Thoracic aorta endothelial cell (primary cell): ENCODE measurements around the gene SPATA24. TPM values are rescaled to one million over a fixed set of nuclear protein-coding genes. Genes with fewer than 3 reads are reported as not detected.

Experiments
- small RNA-seq: library from RNA; depleted of rRNA; stranded (forward); fragments of <200 nt; gene quantifications from one replicate; pipeline ENCODE3, GENCODE V24; 2012
- total RNA-seq: library from RNA; depleted of rRNA; stranded (reverse); fragments of >200 nt; gene quantifications from 2 replicates; pipeline ENCODE4 v1.2.3, GENCODE V29; 2012

Gene SPATA24, protein sequence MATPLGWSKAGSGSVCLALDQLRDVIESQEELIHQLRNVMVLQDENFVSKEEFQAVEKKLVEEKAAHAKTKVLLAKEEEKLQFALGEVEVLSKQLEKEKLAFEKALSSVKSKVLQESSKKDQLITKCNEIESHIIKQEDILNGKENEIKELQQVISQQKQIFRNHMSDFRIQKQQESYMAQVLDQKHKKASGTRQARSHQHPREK
- total RNA-seq, result 6.4 and 6.5 TPM in 2 replicates

DNA sequence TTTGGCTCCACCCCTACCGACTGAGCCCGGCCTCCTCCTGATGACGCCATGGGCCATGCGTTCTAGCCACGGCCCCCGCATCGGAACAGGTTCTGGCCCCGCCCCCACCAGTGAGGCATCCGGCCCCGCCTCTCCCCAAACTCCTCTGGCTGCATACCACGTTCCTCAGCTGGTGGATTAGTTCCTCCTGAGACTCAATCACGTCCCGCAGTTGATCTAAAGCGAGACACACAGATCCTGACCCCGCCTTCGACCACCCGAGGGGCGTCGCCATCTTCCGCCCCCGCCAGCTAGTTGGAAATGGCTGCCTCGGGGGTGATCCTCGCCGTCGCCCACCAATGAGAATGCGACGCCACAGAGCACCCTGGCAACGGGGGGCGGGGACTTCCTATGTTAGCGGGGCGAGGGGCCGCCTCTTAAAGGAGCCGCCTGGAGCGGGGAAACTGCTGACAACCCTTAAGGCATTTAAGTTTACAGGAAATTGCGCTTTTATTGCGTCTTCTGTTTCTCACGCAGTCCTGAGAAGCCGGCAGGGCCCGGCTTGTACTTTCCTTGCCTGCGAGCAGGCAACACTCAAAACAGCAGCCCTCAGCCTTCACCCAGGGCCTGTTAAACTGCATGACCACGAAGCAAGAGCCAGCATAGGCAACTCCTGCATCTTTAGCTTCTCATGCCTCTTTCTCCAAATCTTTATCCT lies at the start of gene SPATA24:
TSS of gene SPATA24 (minus strand) at position 303 of the 697 bp plus-strand sequence. CDS start at position 274, 29 bp downstream.

DNA sequence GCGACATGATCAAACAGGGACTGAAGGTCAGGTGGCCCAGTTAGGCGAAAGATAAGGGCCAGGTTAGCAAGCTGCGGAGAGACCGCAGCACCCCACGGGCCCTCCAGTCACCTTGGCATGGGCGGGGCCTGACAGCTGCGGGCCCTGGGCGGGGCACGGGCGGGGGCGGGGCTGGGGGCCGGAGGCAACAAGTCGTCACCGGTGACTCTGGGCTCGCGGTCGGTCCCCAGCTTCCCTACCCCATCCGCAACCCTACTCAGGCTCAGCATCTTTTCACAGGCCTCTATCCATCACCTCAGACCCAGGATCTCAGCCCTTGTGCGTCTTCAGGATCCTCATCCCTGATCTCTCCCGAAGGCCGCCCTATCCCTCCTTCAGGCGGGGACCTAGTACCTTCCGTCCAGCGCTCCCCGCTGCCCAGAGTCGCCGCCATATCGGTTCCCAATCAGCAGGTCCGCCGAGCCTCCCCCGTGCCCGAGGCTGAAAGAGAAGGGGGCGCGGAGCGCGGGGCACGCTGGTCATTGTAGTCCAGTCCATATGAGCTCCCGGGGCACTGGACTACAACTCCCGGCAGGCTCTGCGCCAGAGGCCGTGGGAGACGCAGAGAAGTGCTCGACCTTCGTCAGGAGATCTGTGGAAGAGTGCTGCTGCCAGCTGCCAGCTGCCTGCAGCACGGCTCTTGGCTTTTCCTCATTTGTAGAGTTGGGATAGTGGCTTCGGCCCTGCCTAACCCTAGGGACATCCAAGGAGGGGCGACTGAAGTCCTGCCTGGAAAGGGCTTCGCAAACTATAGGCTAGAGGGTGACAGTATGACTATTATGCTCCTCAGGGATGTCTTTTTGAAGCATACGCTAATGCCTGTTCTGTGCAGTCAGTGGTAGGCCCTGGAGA lies 35.4 kb upstream of the SPATA24 start, which contains the start of gene DNAJC18:
TSS of gene DNAJC18 (minus strand) at position 513 of the 891 bp plus-strand sequence. CDS start at position 433, 80 bp downstream.

GRCh38 chr5:139394654-139395566 lies 9.0 kb downstream of the SPATA24 start, which contains the start of gene PROB1:
TSS of gene PROB1 (minus strand) at chr5:139395104. CDS start at chr5:139395081, 23 bp downstream.

DNA sequence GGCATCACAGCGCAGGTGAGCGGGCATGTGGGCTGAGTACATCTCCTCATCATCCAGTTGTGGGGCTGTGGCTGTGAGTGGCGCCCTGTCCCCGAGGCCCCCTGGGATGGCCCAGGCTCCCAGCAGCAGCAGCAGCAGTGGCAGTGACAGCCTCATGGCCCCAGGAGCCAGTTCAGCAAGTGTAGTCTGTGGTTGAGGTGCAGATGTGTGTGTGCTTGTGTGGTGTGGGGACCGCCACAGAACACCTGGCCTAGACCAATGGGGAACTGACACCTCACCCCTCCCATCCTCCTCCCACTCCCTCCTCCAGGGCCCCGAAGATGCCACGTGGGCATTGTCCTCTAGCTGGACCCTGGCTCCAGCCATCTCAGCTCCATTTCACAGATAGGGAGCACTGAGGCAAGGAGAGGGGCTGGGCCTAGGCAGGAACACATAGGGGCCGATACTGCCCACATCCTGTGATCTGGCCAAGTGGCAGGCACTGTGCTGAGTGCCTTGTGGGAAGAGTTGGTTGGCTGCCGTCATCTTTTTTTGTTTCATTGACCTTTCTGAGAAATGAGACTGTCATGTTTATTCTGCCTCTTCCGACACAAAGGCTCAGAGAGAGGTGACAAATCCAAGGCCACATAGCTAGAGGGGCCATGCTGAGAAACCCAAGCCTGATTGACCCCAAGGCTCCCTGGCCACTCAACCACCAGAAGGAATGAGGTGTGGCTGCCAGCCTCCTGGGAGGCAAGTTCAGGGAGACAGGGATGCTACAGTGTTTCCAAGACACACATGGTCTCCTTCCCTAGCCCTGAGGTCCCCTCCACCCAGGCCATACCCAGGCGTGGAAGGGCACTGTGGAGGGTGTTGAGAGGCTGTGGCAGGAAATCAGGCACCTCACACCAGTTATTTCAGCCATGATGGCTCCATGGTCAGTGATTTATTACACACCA lies 13.9 kb downstream of the SPATA24 start, which contains the start of gene MZB1:
TSS of gene MZB1 (minus strand) at position 213 of the 938 bp plus-strand sequence. CDS start at position 156, 57 bp downstream.

DNA sequence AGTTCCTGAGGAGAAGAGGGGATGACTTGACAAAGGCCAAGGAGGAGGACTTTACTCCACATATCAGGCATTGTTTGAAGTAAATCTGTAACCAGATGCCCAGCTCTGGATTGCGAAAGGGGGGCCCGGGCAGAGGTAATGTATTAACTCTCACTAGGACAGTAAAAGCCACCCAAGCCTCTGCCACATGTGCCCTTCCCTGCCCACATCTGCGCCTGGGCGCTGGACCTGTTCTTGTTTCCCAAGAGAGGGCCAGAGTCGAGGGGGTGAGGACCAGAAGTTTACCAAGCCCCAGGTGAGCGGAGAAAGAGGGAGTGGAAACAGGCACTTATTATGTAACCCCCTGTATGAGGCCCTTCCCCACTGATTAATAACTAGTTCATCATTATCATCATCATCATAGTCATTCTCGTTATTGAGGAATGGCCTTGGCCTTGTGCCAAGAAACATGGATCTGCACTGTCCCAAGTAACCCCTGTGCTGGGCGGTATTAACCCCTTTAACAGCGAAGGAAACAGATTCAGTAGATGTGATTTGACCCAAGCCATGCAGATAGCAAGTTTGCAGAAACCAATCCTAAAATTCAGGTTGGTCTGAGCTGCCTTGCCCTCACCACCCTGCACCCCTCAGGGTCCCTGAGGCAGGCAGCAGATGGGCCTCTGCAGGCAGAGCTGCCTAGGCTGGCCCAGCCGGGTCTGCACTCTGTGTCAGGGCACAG lies 20.5 kb downstream of the SPATA24 start, which contains the start of gene SLC23A1:
TSS of gene SLC23A1 (minus strand) at position 23 of the 718 bp plus-strand sequence. CDS start 44 bp downstream, outside the sequence.

Small RNA genes within 50 kb of the gene (small RNA-seq; reads per million reads assigned to genes)
- gene RNU5B-4P, result not detected

Other genes with a start within 250 kb of the SPATA24 start
- 28.6 and 28.7 TPM in 2 replicates for gene SIL1, start 205.7 kb downstream of the SPATA24 start, total RNA-seq
- 363 and 372 TPM in 2 replicates for gene MATR3, start 110.3 kb downstream of the SPATA24 start, total RNA-seq
- gene PAIP2, start 62.2 kb downstream of the SPATA24 start, total RNA-seq, result 103 TPM in 2 replicates
- not detected in 2 replicates for gene SLC23A1, start 20.8 kb downstream of the SPATA24 start, total RNA-seq
- gene MZB1, start 14.2 kb downstream of the SPATA24 start, total RNA-seq, result 0.07 TPM in 1 of 2 replicates, not detected in the other
- gene PROB1, start 9.0 kb downstream of the SPATA24 start, total RNA-seq, result 1.7 and 3.2 TPM in 2 replicates
- 12.6 and 15.8 TPM in 2 replicates for gene DNAJC18, start 35.4 kb upstream of the SPATA24 start, total RNA-seq
- gene ECSCR, start 58.7 kb upstream of the SPATA24 start, total RNA-seq, result 274 and 317 TPM in 2 replicates
- 0.13 TPM in 1 of 2 replicates, not detected in the other for gene SMIM33, start 66.9 kb upstream of the SPATA24 start, total RNA-seq
- gene STING1, start 78.7 kb upstream of the SPATA24 start, total RNA-seq, result 65.8 and 92.9 TPM in 2 replicates
- 102 and 106 TPM in 2 replicates for gene UBE2D2, start 157.2 kb upstream of the SPATA24 start, total RNA-seq
- gene CXXC5, start 244.3 kb upstream of the SPATA24 start, total RNA-seq, result 4.0 and 6.0 TPM in 2 replicates